HG02798 (cell line): ENCODE results near the gene OLFM1.
"Not testable (repeated sequence)": the region's sequence is repeated elsewhere in the genome, so short reads cannot be mapped to it uniquely, and the experiment has no call there.

Experiments used
- ATAC-seq: cut with Tn5 transposase; IDR thresholded peaks from one replicate; pipeline ENCODE4 v1.9.1; 2021; ENCODE audit warnings: mild to moderate bottlenecking; ENCODE audit not compliant: unreplicated experiment, poor library complexity

Gene OLFM1

GRCh38 chr9:135103931-135104639 lies 16.6 kb downstream of the OLFM1 start:
- no peak for ATAC-seq

- ATAC-seq = no peak
Observed at GRCh38 chr9:135104761-135105160, 17.3 kb downstream of the OLFM1 start.

GRCh38 chr9:135105211-135105745 lies 17.8 kb downstream of the OLFM1 start:
- no peak for ATAC-seq

- no peak for ATAC-seq
Observed at GRCh38 chr9:135105938-135106491, 18.5 kb downstream of the OLFM1 start.

- no peak for ATAC-seq
Observed at GRCh38 chr9:135106551-135107270, 19.2 kb downstream of the OLFM1 start.

- ATAC-seq = no peak
Observed at GRCh38 chr9:135107581-135108235, 20.2 kb downstream of the OLFM1 start.

- ATAC-seq = no peak
Observed at GRCh38 chr9:135108831-135109510, 21.5 kb downstream of the OLFM1 start.

- ATAC-seq = no peak
Observed at GRCh38 chr9:135109650-135110049, 22.2 kb downstream of the OLFM1 start.

GRCh38 chr9:135110416-135110815 lies 22.9 kb downstream of the OLFM1 start:
- no peak for ATAC-seq

GRCh38 chr9:135111600-135111999 lies 24.1 kb downstream of the OLFM1 start:
- ATAC-seq = not testable (repeated sequence)

- ATAC-seq = no peak
Observed at GRCh38 chr9:135116371-135116770, 28.9 kb downstream of the OLFM1 start.

GRCh38 chr9:135116881-135117280 lies 29.4 kb downstream of the OLFM1 start:
- ATAC-seq = no peak

GRCh38 chr9:135117281-135117680 lies 29.8 kb downstream of the OLFM1 start:
- no peak for ATAC-seq

GRCh38 chr9:135119496-135120064 lies 32.1 kb downstream of the OLFM1 start:
- no peak for ATAC-seq

- no peak for ATAC-seq
Observed at GRCh38 chr9:135120249-135120648, 32.8 kb downstream of the OLFM1 start.

GRCh38 chr9:135122316-135122715 lies 34.8 kb downstream of the OLFM1 start:
- ATAC-seq = no peak

- ATAC-seq = no peak
Observed at GRCh38 chr9:135123126-135123772, 35.8 kb downstream of the OLFM1 start.

GRCh38 chr9:135123773-135124134 lies 36.3 kb downstream of the OLFM1 start:
- no peak for ATAC-seq

GRCh38 chr9:135126451-135127187 lies 39.2 kb downstream of the OLFM1 start:
- no peak for ATAC-seq
